RWPE2 (cell line): ENCODE results near the gene HDX.

Experiments
- ATAC-seq: fragments of 200-7000 bp; cut with Tn5 transposase; 3 replicates; pipeline ENCODE4 v1.9.1; 2021; ENCODE audit warnings: low read depth
- DNase-seq: peaks from one replicate; pipeline ENCODE4 v3.0.0-alpha.2; 2020; ENCODE audit warnings: low spot score
- H3K27ac ChIP-seq: fragments of 450-650 bp; 2 replicates; pipeline ENCODE4 v1.5.1; 2017; ENCODE audit warnings: mild to moderate bottlenecking; ENCODE audit not compliant: poor library complexity, severe bottlenecking
- H3K27me3 ChIP-seq: fragments of 250-450 bp; sonication (Bioruptor Pico); 2 replicates; pipeline ENCODE4 v1.5.1; 2021; ENCODE audit warnings: mild to moderate bottlenecking, moderate library complexity; ENCODE audit not compliant: insufficient read depth, poor library complexity, severe bottlenecking
- H3K36me3 ChIP-seq: fragments of 250-450 bp; sonication (Bioruptor Pico); 2 replicates; pipeline ENCODE4 v1.5.1; 2020; ENCODE audit warnings: low read depth, mild to moderate bottlenecking, moderate library complexity
- H3K4me1 ChIP-seq: fragments of 250-450 bp; sonication (Bioruptor Pico); 2 replicates; pipeline ENCODE4 v1.5.1; 2021; ENCODE audit warnings: mild to moderate bottlenecking, moderate library complexity; ENCODE audit not compliant: insufficient read depth, poor library complexity, severe bottlenecking
- H3K4me3 ChIP-seq: fragments of 250-450 bp; sonication (Bioruptor Pico); 2 replicates; pipeline ENCODE4 v1.5.1; 2021; ENCODE audit warnings: mild to moderate bottlenecking, moderate library complexity; ENCODE audit not compliant: severe bottlenecking
- H3K9me3 ChIP-seq: fragments of 250-450 bp; sonication (Bioruptor Pico); 2 replicates; pipeline ENCODE4 v1.5.1; 2021; ENCODE audit warnings: mild to moderate bottlenecking, moderate library complexity; ENCODE audit not compliant: severe bottlenecking
- CTCF ChIP-seq: fragments of 450-650 bp; IDR thresholded peaks from one replicate; pipeline ENCODE4 v1.5.1; 2017; ENCODE audit warnings: mild to moderate bottlenecking, moderate library complexity; ENCODE audit not compliant: poor library complexity, severe bottlenecking

HDX gene

GRCh38 chrX:84363051-84363450 lies 139.2 kb downstream of the HDX start:
- Histone ChIP-seq H3K4me3 (no peak overlapping the region), H3K36me3 (no peaks in the 10 kb centered on the region), H3K4me1 (no peaks in the 10 kb centered on the region), H3K27ac (no peak overlapping the region), H3K9me3 (no peaks in the 10 kb centered on the region), H3K27me3 (no peaks in the 10 kb centered on the region)
- ATAC-seq (no peak), DNase-seq (no peak)
- TF ChIP-seq CTCF: no peak

- TF ChIP-seq CTCF: no peak
- Histone ChIP-seq H3K4me1 (no peaks in the 10 kb centered on the region), H3K4me3 (no peak overlapping the region), H3K36me3 (no peaks in the 10 kb centered on the region), H3K27ac (no peak overlapping the region), H3K27me3 (no peaks in the 10 kb centered on the region), H3K9me3 (no peaks in the 10 kb centered on the region)
- ATAC-seq (no peak), DNase-seq (no peak)
Measured at GRCh38 chrX:84362184-84362838, 139.9 kb downstream of the HDX start.

GRCh38 chrX:84358271-84358670 lies 144.0 kb downstream of the HDX start:
- no peak overlapping the region for H3K4me3 ChIP-seq
- no peaks in the 10 kb centered on the region for H3K4me1 ChIP-seq
- H3K36me3 ChIP-seq: no peaks in the 10 kb centered on the region
- DNase-seq: no peak
- no peak overlapping the region for H3K27ac ChIP-seq
- H3K9me3 ChIP-seq: no peaks in the 10 kb centered on the region
- no peak for TF ChIP-seq CTCF
- ATAC-seq: no peak
- H3K27me3 ChIP-seq: no peaks in the 10 kb centered on the region

- DNase-seq (no peak), ATAC-seq (no peak)
- H3K27me3 ChIP-seq: no peaks in the 10 kb centered on the region
- no peak overlapping the region for H3K4me3 ChIP-seq
- no peaks in the 10 kb centered on the region for H3K36me3 ChIP-seq
- no peak for TF ChIP-seq CTCF
- H3K27ac ChIP-seq: no peak overlapping the region
- no peaks in the 10 kb centered on the region for H3K9me3 ChIP-seq
- H3K4me1 ChIP-seq: no peaks in the 10 kb centered on the region
Measured at GRCh38 chrX:84357296-84357695, 145.0 kb downstream of the HDX start.

- Histone ChIP-seq H3K9me3 (no peaks in the 10 kb centered on the region), H3K4me1 (no peaks in the 10 kb centered on the region), H3K27ac (no peak overlapping the region), H3K4me3 (no peak overlapping the region), H3K36me3 (no peaks in the 10 kb centered on the region), H3K27me3 (no peaks in the 10 kb centered on the region)
- ATAC-seq (no peak), DNase-seq (no peak)
- no peak for TF ChIP-seq CTCF
Measured at GRCh38 chrX:84340968-84341367, 161.3 kb downstream of the HDX start.
